Activated naive CD8-positive, alpha-beta T cell treated with anti-CD3 and anti-CD28 coated beads, Interleukin-2, amount 10 ng/mL, durations not matched to agents 7 days and 5 days (primary cell): ENCODE data around the gene HMGN2. TPM values are rescaled to one million over a fixed set of nuclear protein-coding genes. Genes with fewer than 3 reads are reported as not detected.

Experiments
- ATAC-seq: fragments of 150-1000 bp; cut with Tn5 transposase; one replicate; pipeline ENCODE4 v1.10.0; 2021; ENCODE audit warnings: low read depth, moderate library complexity
- POLR2A ChIA-PET: fragments of 350-600 bp; sonication (Branson Sonifier 250); formaldehyde crosslinking; loops from one replicate; lab custom pipeline; 2021; ENCODE audit warnings: antibody characterized with exemption; lab: Charles Lee
- DNase-seq: peaks from one replicate; pipeline ENCODE4 v3.0.0; 2021
- H3K27ac Mint-ChIP-seq: one replicate; pipeline ENCODE4 v1.8.0; 2022; ENCODE audit warnings: mild to moderate bottlenecking, mixed read lengths
- H3K27me3 Mint-ChIP-seq: one replicate; pipeline ENCODE4 v1.8.0; 2022; ENCODE audit warnings: mild to moderate bottlenecking, moderate library complexity, mixed read lengths
- H3K36me3 Mint-ChIP-seq: one replicate; pipeline ENCODE4 v1.8.0; 2021; ENCODE audit warnings: mild to moderate bottlenecking, mixed read lengths
- H3K4me1 Mint-ChIP-seq: one replicate; pipeline ENCODE4 v1.8.0; 2021; ENCODE audit warnings: mixed read lengths
- H3K4me3 Mint-ChIP-seq: one replicate; pipeline ENCODE4 v1.8.0; 2022; ENCODE audit warnings: mild to moderate bottlenecking, moderate library complexity, mixed read lengths
- H3K9me3 Mint-ChIP-seq: one replicate; pipeline ENCODE4 v1.8.0; 2021; ENCODE audit warnings: mixed read lengths
- total RNA-seq, 2 experiments: library from RNA; stranded (reverse); gene quantifications; one replicate each; pipeline ENCODE4 v1.2.3, GENCODE V29; 2021

Gene HMGN2
- total RNA-seq, 2 experiments from 2014 or later: 812 to 846 TPM

GRCh38 chr1:26468911-26469310 lies 3.3 kb upstream of the HMGN2 start:
- POLR2A ChIA-PET: interaction anchor here (1.6 kb wide), 1 partner anchor 31 kb away, joined by 4 read pairs; no protein-coding TSS in a partner anchor
- no peaks in the 10 kb centered on the region for H3K9me3 Mint-ChIP-seq
- peaks cover 24% of the 10 kb centered on the region for H3K4me1 Mint-ChIP-seq
- no peak overlapping the region for H3K4me3 Mint-ChIP-seq
- H3K27ac Mint-ChIP-seq: no peak overlapping the region
- H3K27me3 Mint-ChIP-seq: no peaks in the 10 kb centered on the region
- H3K36me3 Mint-ChIP-seq: peaks cover 29% of the 10 kb centered on the region
- ATAC-seq: no peak
- no peak for DNase-seq

DNA sequence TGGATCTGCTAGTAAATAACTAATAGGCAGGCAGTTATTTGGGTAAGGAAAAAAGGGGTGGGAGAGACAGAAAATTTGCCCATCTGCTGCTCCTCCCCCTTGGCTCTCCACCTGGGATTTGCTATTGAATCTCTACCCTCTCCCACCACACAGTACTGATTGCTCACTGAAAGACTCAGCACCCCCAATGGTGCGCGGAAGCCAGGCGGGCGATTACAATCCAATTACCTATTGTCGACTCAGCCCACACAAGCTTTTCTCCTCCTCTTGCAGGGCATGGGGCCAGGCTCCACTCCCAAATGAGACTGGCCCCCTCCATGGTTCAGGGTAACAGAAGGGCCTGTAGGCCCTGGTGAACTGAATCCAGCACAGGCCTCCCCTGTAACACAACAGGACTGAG lies 2.7 kb upstream of the HMGN2 start:
- H3K4me1 Mint-ChIP-seq: peaks cover 29% of the 10 kb centered on the region
- peaks cover 34% of the 10 kb centered on the region for H3K36me3 Mint-ChIP-seq
- H3K9me3 Mint-ChIP-seq: no peaks in the 10 kb centered on the region
- no peak overlapping the region for H3K27ac Mint-ChIP-seq
- ATAC-seq (no peak), DNase-seq (no peak)
- POLR2A ChIA-PET: interaction anchor here (1.4 to 1.6 kb wide), 2 partner anchors 31 to 32 kb away, joined by 4 read pairs; no protein-coding TSS in a partner anchor
- H3K27me3 Mint-ChIP-seq: no peaks in the 10 kb centered on the region
- no peak overlapping the region for H3K4me3 Mint-ChIP-seq

GRCh38 chr1:26470878-26471497 lies 1.3 kb upstream of the HMGN2 start:
- H3K27me3 Mint-ChIP-seq: no peaks in the 10 kb centered on the region
- POLR2A ChIA-PET: interaction anchor here (0.7 to 3.7 kb wide), 10 partner anchors 26 to 363 kb away, joined by 3 to 22 read pairs (median 6); partner anchors contain the start of genes DHDDS and PIGV
- ATAC-seq (no peak), DNase-seq (no peak)
- peaks cover 36% of the 10 kb centered on the region for H3K4me1 Mint-ChIP-seq
- H3K27ac Mint-ChIP-seq: peak overlapping the region; percentile 97
- peak overlapping the region; percentile 92 for H3K4me3 Mint-ChIP-seq
- peaks cover 40% of the 10 kb centered on the region for H3K36me3 Mint-ChIP-seq
- H3K9me3 Mint-ChIP-seq: no peaks in the 10 kb centered on the region

- H3K4me1 Mint-ChIP-seq: peaks cover 43% of the 10 kb centered on the region
- no peaks in the 10 kb centered on the region for H3K27me3 Mint-ChIP-seq
- H3K4me3 Mint-ChIP-seq: peak overlapping the region; percentile 92
- DNase-seq (no peak), ATAC-seq (peak; percentile 28)
- H3K36me3 Mint-ChIP-seq: peaks cover 46% of the 10 kb centered on the region
- POLR2A ChIA-PET: interaction anchor here (0.8 to 3.7 kb wide), 16 partner anchors 12 to 393 kb away, joined by 3 to 22 read pairs (median 4); partner anchors contain the start of genes CEP85, DHDDS, PDIK1L and PIGV
- H3K9me3 Mint-ChIP-seq: no peaks in the 10 kb centered on the region
- H3K27ac Mint-ChIP-seq: peak overlapping the region; percentile 97
Measured at GRCh38 chr1:26471498-26472319, 531 bp upstream of the HMGN2 start.

DNA sequence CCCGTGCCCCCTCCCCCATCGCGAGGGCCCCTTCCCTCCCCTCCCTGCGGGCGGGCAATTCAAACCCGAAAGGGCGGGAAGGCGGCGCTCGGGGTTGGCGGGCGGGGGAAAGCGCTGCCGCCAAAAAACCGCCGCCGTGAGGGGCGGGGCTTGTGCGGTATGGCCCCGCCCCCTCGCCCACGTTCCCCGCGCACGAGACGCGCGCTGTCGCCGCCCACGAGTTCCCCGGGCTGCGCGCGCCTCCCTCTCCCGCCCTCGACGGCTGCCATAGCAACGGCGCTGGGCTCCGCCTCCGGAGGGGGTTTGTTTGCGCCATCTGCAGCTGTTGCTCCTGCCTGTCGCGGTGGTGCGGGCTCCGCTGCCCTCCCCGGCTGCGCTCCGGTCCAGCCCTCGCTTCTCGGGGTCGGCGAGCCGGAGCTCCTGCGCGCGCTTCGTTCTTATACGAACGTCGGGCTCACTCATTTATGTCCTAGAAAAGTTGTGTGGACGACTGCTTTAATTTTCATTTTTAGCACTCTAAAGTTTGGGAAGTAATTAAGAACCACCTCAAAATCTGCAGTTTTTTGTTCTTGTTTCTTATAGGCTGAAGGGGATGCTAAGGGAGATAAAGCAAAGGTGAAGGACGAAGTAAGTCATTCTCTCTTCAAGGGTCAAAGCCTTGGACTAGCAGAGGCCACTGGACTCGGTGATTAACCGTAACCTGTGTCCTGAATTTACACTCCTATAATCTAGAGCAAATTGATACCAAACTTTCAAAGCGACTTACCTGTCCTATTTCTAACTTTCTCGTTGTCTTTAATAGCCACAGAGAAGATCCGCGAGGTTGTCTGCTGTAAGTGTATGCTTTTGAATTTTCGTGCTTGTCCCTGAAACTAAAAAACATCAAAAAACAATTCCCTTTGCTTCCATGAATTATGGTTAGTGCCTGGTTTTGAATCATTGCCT lies 933 bp downstream of the HMGN2 start:
- POLR2A ChIA-PET: interaction anchor here (0.5 to 3.7 kb wide), 11 partner anchors 13 to 392 kb away, joined by 3 to 22 read pairs (median 5); partner anchors contain the start of genes CEP85, DHDDS and PIGV

DNA sequence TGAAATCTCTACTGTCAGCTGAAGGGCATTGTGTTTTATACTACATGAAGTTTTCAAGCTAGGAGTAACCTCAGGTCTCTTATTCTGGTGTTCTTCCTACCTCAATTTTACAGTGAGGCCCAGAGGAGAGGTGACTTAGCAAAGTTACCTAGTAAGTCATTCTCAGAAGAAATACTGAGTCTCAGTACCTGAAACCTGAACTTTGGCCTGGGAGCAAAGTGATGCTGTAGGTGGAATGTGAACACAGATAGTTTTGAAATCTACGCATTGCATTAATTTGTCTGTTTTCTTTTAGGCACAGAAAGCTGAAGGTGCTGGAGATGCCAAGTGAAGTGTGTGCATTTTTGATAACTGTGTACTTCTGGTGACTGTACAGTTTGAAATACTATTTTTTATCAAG lies 2.6 kb downstream of the HMGN2 start:
- H3K9me3 Mint-ChIP-seq: no peaks in the 10 kb centered on the region
- H3K36me3 Mint-ChIP-seq: peaks cover 48% of the 10 kb centered on the region
- peak overlapping the region; percentile 91 for H3K4me3 Mint-ChIP-seq
- H3K27ac Mint-ChIP-seq: peak overlapping the region; percentile 25
- POLR2A ChIA-PET: interaction anchor here (1.2 kb wide), 1 partner anchor 26 kb away, joined by 3 read pairs; no protein-coding TSS in a partner anchor
- no peaks in the 10 kb centered on the region for H3K27me3 Mint-ChIP-seq
- ATAC-seq (no peak), DNase-seq (no peak)
- H3K4me1 Mint-ChIP-seq: peaks cover 54% of the 10 kb centered on the region

More for the DNA sequence above, 933 bp downstream of the HMGN2 start:
- no peaks in the 10 kb centered on the region for H3K27me3 Mint-ChIP-seq
- peak; percentile 97 for DNase-seq
- peak; percentile 69 for ATAC-seq
- peak overlapping the region; percentile 64 for H3K27ac Mint-ChIP-seq
- peaks cover 47% of the 10 kb centered on the region for H3K36me3 Mint-ChIP-seq
- H3K9me3 Mint-ChIP-seq: no peaks in the 10 kb centered on the region
- H3K4me3 Mint-ChIP-seq: peak overlapping the region; percentile 91
- peaks cover 52% of the 10 kb centered on the region for H3K4me1 Mint-ChIP-seq

- ATAC-seq (no peak), DNase-seq (no peak)
- POLR2A ChIA-PET: interaction anchor here (0.6 to 1.2 kb wide), 2 partner anchors 25 to 140 kb away, joined by 3 read pairs; no protein-coding TSS in a partner anchor
- Mint-ChIP-seq H3K27me3 (no peaks in the 10 kb centered on the region), H3K4me3 (no peak overlapping the region), H3K9me3 (no peaks in the 10 kb centered on the region), H3K27ac (no peak overlapping the region), H3K36me3 (peaks cover 43% of the 10 kb centered on the region), H3K4me1 (peaks cover 43% of the 10 kb centered on the region)
Measured at GRCh38 chr1:26475989-26476388, 3.7 kb downstream of the HMGN2 start.

- Mint-ChIP-seq H3K4me3 (no peak overlapping the region), H3K27me3 (no peaks in the 10 kb centered on the region), H3K9me3 (no peaks in the 10 kb centered on the region), H3K4me1 (peaks cover 38% of the 10 kb centered on the region), H3K36me3 (peaks cover 48% of the 10 kb centered on the region), H3K27ac (no peak overlapping the region)
- DNase-seq: no peak
- ATAC-seq: no peak
- POLR2A ChIA-PET: interaction anchor here (0.6 to 0.7 kb wide), 3 partner anchors 18 to 364 kb away, joined by 3 to 4 read pairs (median 3); no protein-coding TSS in a partner anchor
Measured at GRCh38 chr1:26476958-26477357, 4.7 kb downstream of the HMGN2 start.

DNA sequence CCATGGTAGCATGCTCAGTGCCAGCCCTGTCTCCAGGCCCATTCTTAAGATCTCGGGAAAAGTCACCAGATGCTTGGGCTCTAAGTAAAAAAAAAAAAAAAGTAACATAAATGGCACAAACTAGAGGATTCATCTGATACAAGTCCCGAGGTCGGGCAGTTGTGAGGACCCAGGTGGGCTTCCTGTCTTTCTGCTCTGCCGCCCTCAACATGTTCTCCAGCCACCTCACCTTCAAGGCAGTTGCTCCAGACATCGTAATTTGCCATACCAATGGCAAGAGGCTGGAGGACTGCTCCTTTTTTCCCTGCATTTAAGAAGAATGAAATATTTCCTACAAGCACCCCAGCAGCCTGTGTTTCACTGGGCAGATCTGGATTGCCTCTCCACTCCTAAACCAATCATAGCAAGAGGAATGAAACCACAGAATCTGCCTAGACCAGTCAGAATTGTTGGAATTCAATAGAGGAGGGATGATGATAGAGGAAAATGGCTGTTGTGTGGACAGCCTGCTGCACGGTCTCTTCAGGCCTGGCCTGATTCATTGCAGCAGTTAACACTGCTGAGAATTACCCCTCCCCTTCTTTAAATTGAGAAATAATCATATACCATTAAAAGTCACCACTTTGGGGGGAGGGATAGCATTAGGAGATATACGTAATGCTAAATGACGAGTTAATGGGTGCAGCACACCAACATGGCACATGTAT lies 5.4 kb downstream of the HMGN2 start:
- no peak overlapping the region for H3K4me3 Mint-ChIP-seq
- H3K27me3 Mint-ChIP-seq: no peaks in the 10 kb centered on the region
- no peak for DNase-seq
- H3K4me1 Mint-ChIP-seq: peaks cover 38% of the 10 kb centered on the region
- peak overlapping the region; percentile 40 for H3K27ac Mint-ChIP-seq
- H3K36me3 Mint-ChIP-seq: peaks cover 48% of the 10 kb centered on the region
- ATAC-seq: no peak
- POLR2A ChIA-PET: interaction anchor here (0.6 to 0.7 kb wide), 3 partner anchors 18 to 363 kb away, joined by 3 to 4 read pairs (median 3); no protein-coding TSS in a partner anchor
- H3K9me3 Mint-ChIP-seq: no peaks in the 10 kb centered on the region

DNA sequence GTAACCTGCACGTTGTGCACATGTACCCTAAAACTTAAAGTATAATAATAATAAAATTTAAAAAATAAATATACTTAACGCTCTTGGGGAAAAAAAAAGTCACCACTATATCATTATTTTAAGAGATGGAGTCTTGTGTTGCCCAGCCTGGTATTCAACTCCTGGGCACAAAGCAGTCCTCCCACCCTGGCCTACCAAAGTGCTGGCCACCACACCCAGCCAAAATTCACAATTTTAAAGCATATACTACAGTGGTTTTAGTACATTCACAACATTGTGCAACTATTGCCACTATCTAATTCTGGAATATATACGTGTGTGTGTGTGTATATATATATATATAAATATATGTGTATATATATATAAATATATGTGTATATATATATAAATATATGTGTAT lies 5.9 kb downstream of the HMGN2 start:
- Mint-ChIP-seq H3K4me1 (peaks cover 39% of the 10 kb centered on the region), H3K4me3 (no peak overlapping the region), H3K36me3 (peaks cover 49% of the 10 kb centered on the region), H3K9me3 (no peaks in the 10 kb centered on the region), H3K27ac (no peak overlapping the region), H3K27me3 (no peaks in the 10 kb centered on the region)
- DNase-seq: no peak
- ATAC-seq: no peak
- POLR2A ChIA-PET: no interaction called here

- Mint-ChIP-seq H3K9me3 (no peaks in the 10 kb centered on the region), H3K36me3 (peaks cover 40% of the 10 kb centered on the region), H3K4me1 (peaks cover 32% of the 10 kb centered on the region), H3K27me3 (no peaks in the 10 kb centered on the region), H3K4me3 (no peak overlapping the region), H3K27ac (peak overlapping the region; percentile 18)
- DNase-seq (no peak), ATAC-seq (no peak)
- POLR2A ChIA-PET: interaction anchor here (0.6 kb wide), 1 partner anchor 37 kb away, joined by 3 read pairs; no protein-coding TSS in a partner anchor
Measured at GRCh38 chr1:26478988-26479387, 6.7 kb downstream of the HMGN2 start.

DNA sequence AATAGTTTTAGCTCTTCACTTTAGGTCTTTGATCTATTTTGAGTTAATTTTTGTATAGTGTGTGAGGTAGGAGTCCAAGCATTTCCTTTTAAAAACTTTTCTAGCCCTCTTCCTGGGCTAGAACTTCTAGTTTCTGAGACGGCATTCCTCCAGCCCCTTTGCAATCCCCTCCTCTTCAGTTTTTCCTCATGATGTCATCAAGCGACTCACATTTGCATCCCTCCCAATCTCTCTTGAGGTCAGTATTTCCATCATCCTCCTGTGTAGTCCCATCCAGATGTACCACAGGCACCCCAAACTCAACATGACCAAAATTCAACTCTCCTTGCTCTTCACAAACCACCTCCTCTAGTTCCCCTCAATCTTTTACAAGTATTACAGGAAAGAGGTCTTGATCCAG lies 10.7 kb downstream of the HMGN2 start:
- no peak overlapping the region for H3K4me3 Mint-ChIP-seq
- H3K27ac Mint-ChIP-seq: no peak overlapping the region
- H3K4me1 Mint-ChIP-seq: peaks cover 5% of the 10 kb centered on the region
- POLR2A ChIA-PET: interaction anchor here (1.1 kb wide), 1 partner anchor 23 kb away, joined by 3 read pairs; no protein-coding TSS in a partner anchor
- no peaks in the 10 kb centered on the region for H3K9me3 Mint-ChIP-seq
- no peak for ATAC-seq
- H3K36me3 Mint-ChIP-seq: peaks cover 14% of the 10 kb centered on the region
- no peaks in the 10 kb centered on the region for H3K27me3 Mint-ChIP-seq
- no peak for DNase-seq
